Right hindlimb (tissue), 1 donor: ENCODE results near the gene MRPL28.
"Not testable (repeated sequence)": the region's sequence is repeated elsewhere in the genome, so short reads cannot be mapped to it uniquely, and the experiment has no call there.

Source experiments
- DNase-seq: peaks from one replicate; pipeline ENCODE4 v3.0.0-alpha.2; 2018

The MRPL28 gene

DNA sequence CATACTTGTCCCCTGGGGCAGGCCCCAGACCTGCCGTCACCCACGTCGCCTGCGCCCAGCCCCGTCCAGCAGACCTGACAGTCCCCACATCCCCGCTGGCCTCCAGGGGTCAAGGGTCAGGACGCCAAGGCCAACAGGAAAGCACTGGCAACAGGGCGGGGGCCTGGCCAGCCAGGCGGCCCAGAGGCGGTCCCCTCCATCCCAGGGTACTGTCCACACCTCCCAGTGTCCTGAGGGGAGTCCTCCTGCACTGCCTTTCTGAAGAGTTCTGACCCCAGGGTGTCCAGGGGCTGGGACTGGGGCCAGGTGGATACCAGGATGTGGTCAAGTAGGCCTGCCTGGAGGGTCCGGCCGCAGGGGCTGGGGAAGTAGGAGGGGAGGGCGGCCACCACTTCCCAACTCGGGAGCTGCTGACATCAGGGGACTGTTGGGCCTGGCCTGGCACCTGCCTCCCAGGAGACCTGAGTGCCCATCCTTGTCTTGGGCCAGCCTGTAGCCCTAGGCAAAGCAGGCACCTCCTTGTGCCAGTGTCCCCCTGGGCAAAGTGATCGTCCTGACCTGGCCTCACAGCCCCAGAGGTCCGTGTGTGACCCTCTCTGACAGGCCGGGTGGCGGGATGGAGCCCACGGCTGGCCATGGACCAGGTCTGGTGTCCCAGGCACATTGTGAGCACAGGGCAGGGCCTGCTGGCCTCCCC lies 11.1 kb downstream of the MRPL28 start:
- no peak for DNase-seq

DNA sequence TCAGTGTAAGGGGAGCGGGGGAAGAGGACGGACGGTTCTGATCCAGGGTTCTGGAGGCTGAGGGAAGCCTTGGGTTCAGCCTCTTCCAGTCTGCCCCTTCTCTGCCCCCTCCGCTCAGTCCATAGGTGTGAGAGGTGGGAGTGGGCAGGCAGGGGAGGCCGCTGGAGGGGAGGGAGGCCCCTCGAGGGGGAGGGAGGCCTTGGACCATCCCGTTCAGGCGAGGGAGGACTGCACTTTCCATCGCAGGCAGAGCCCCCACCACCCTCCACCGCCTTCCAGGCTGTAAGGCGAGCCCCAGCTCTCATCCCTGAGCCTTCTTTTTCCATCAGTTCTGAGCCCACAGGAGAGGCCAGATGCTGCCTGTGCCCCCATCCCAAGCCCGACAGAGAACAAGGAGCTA lies 13.6 kb downstream of the MRPL28 start:
- DNase-seq: no peak

DNA sequence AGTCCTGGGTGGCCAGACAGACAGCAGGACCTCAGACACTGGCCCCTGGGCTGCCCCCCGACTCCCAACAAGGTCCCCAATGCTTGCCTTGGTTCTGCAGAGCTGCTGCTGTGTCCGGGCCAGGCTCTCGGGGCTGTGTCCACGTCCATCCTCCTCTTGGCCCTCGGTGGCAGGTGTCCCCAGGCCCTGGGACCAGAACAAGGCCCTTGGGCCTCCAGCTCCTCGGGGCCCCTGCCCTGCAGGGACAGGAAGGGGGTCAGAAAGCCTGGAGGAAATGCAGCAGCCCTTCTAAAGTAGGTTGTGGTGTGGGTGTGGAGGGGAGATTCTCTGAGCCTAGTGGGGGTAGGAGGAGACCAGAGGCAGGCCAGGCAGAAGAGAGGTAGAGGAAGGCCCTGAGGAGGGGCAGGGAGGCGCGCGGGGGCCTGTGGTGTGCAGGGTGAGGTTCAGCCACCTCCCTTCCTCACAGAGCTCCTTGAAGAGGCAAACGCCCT lies 15.3 kb downstream of the MRPL28 start:
- DNase-seq: no peak

DNA sequence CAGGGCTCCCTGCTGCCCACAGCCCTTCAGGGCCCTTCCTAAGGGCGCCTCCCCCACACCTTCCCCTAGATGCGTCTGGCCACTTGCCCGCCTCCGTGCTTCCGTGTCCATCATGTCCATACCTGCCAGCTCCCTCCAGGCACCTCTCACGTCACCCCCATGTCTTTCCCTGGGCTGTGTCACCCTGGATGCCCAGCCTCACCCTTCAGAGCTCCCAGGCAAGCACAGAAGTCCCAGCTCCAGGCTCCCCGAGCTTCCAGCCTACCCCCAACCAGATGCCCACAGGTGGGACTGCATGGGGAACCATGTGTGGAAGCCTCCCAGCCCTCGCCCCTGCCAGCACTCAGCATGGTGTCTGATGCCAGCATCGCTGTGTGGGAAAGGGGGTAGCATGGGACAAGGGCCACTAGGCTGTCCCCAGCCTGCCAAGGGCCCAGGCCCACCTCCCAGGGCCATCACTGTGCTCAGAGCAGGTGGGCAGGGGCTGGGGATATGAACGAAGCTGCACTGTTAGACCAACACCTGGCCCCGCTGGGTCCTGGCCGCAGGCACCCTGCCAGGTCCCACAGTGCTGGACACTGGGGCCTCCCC lies 16.0 kb downstream of the MRPL28 start:
- DNase-seq: peak; percentile 27

DNA sequence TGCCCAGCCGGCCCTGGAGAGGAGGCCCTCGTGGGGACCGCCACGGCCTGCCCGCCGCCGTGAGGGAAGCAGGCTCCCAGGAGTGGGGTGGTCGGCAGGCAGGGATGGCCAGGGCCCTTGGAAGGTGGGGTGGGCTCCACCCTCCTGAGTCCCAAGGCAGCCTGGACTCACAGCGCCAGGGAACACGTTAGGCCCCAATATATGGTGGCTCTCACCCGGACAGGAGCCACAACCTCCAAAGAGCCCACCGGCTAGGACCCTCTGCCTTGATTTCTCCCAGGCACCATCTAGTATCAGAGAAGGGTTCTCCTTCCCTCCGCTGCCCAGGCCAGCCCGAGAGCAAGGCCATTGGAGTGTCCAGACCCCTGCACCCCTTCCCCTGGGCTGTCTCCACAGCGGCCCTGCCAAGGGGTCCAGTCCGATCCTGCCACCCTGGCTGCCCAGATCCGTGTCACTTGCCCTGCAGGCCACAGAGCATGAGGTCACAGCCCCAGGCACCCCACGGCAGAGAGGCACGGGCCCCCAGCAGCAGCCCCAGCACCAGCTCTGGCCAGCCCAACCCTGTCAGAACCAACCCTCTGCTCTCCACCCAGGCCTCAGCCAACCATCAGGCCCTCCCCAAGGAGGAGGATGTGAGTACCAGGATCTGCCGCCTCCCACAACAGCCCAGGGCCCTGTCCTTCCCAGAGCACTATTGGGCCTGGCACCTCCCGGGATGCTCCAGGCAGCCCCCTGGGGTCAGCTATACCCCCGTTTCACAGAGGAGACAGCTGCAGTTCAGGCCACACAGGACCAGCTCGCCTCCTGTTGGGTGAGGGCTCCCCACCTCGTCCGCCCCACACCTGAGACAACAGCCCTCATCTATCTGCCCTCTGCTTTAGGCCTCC lies 16.7 kb downstream of the MRPL28 start:
- DNase-seq: peak; percentile 30

DNA sequence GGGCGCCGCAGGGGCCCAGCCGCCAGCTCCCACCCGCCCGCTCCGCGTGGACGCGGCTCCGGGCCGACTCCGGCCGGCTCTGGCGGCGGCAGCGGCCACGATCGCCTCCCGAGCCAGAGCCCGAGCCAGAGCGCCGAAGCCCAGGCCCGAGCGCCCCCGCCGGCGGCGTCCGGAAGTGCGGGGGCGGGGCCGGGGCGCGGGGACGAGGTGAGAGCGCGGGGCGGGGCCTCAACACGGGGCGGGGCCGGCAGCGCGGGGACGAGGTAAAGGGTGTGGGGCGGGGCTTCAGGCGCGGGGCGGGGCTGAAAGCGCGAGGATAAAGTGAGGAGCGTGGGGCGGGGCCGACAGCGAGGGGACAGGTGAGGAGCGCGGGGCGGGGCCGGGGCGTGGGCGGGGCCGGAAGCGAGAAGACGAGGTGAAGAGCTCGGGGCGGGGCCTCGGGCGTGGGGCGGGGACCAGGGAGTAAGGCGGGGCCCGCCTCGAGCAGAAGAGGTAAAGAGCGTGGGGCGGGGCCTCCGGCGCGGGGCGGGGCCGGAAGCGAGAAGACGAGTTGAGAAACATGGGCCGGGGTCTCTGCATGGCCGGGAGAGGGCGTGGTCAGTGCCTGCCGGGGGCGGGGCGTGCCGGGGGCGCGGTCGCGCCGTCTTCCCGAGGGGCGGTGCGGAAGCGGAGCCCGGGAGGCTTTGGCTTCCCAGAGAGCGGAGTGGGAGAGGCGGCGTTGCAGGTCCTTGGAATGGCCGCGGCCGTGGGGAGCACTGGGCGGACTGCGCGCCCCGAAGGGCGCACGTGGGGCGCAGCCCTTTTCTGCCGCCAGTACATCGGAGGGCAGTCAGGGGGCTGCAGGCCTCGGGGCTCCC lies 17.6 kb downstream of the MRPL28 start, which contains the start of gene AXIN1:
Gene AXIN1, minus strand, starts transcription at position 177 of the 857 bp plus-strand sequence. CDS start 5,698 bp downstream, outside the sequence.
- peak; percentile 95 for DNase-seq

DNA sequence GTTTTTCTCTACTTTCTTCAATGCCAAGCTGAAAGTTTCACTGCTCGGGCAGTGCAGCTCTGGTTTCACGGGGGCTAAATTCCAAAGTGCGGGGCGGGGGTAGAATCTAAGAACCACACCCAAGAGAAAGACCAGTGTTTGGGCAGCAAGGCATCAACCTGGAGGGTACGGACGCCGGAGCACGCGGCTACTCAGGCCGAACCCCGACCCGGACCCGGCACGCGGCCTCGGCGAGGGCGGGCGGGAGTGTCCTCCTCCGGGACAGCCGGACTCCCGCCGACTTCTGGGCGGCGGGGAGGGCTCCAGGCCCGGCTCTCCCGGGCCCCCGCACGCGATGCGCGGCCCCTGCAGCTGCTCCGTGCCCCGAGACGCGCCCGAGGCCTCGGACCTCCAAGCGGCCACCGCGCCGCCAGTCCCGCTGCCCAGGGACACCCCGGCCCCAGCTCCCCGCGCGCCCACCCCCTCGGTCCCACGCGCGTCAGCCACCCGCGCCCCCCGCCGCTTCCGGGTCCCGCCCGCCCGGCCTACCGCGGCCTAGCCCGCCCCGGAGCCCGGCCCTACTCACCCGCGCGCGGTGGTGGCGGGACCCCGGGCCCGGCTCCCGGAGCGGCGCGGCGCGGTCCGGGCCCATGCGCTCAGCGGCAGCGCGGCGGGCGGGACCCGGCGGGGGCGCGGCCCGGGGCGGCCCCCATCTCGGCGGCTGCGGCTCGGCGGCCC lies 18.4 kb downstream of the MRPL28 start:
- peak; percentile 41 for DNase-seq

DNA sequence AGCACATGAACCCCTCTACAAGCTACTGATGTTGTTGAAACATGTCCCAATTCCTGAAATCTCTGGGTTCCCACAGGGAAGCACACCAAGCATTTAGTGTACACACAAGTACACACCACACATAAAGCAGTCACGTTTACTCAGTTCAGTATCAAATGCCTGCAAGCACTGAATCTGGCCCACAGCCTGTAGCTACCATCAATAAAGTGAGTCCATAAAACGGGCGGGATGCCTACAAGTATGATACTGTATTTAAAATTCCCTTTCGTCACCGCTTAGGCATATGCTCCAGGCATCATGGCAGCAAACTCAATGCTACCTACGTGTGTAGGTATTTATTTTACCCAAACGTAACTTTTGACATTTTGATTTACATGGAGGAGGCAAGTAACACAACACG lies 20.1 kb downstream of the MRPL28 start:
- no peak for DNase-seq

DNA sequence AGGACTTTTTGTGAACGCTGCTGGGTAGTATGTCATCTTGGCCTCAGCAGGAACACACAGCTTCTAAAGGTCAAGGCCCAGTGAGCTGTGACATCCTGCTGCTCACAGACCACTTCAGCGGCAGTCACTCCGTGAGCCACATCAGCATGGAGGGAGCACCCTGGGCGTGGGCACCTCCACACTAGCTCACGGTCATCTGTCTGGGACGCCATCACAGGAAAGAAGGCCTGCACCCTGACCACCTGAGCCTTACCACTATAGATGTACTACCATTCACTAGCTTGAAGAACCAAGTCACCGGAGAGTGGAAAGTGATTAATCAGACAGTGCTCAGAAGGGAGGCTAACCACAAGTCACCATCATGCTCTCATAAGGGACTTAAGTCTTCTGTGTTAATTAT lies 21.1 kb downstream of the MRPL28 start:
- no peak for DNase-seq

DNA sequence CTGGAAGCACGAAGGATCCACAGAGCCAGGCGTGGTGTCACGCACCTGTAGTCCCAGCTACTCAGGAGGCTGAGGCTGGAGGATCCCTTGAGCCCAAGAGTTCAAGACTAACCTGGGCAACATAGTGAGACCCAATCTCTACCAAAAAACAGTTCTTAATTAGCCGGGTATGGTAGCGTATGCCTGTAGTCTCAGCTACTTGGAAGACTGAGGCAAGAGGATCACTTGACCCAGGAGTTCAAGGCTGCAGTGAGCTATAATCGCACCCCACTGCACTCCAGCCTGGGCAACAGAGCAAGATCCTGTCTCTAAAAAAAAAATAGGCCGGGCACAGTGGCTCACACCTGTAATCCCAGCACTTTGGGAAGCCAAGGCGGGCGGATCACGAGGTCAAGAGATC lies 21.8 kb downstream of the MRPL28 start:
- not testable (repeated sequence) for DNase-seq

DNA sequence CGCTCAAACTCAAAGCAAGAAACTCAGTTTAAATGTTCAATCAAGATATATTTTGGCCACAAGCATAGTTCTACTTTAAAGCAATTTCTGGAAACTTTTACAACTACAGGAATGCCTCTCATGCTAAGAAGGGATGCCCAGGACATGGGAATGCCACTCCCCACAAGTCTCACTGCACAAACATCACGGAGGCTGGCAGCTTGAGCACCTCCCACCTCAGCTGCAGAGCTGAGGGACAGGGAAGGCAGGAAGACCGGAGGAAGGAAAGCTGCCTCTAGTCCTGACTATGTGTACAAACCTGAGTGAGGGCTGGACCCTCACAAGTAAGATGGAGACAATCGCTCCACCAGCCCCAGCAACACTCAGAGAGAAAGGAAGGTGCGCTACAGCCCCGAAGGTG lies 23.1 kb downstream of the MRPL28 start:
- no peak for DNase-seq

DNA sequence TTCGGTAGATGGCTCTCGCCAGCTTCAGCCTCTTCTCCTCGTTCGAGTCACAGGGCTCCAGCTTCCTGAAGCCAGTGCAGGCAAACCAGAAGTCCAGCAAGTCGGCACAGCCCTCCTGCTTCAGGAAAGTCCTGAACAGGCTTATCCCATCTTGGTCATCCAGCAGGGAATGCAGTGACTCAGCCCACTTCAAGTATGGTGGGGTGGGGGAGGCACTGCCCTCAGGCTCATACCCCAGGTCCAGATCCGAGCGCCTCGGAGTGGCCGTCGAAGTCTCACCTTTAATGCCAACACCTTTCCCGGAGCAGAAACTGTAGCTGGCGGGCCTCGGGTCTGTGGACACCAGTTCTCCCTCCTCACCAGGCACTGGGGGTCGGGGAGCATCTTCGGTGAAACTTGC lies 23.8 kb downstream of the MRPL28 start:
- DNase-seq: no peak

DNA sequence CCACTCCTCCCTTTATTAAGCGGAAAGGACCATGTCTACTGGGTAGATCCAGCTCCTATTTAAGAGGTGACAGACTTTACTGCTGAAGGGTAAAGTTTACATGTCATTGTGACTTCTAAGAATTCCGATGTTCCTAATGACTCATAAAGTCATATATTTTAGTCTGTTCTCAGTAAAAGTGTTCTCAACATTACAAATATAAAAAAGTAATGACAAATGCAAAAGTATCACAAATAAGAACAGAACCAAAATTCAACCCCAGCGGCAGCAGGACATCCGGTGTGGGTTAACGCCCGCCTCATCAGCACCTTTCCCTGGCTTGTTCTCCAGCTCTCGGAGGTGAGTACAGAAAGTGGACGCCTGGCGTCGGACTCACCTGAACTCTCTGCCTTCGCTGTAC lies 24.6 kb downstream of the MRPL28 start:
- no peak for DNase-seq

DNA sequence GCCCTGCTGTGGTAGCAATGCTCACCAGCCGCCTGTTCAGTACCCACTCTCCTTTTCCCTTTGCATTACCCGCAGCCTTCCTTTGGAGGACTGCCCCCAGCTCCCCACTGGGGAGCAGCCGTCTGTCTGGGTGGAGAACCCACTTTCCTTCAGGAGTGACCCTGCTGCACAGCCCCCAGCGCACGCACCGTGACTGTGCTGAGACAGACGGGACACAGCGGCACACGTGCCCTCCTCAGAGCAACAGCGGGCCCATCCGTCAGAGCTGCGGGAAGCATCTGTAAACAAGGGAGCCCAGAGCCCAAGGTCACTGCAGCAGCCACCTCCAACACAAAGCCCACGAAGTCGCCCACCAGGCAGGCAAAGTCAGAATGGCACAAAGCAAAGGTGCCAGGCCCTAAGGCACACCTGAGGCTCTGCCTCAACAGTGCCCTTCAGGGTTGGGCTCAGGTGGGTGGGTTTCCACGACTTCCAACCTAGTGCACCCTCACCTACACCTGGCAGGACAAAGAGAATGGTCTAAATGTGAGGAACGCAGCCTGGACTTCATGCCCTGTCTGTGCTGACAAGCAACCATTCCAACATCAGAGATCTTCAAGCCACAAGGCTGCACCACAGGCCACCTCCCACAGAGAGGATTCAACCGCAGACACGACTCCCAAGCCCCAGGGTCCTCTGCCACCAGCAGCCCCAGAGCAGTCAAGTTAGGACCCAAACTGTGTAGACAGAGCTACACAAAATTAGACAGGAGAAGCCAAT lies 27.7 kb downstream of the MRPL28 start:
- DNase-seq: no peak

DNA sequence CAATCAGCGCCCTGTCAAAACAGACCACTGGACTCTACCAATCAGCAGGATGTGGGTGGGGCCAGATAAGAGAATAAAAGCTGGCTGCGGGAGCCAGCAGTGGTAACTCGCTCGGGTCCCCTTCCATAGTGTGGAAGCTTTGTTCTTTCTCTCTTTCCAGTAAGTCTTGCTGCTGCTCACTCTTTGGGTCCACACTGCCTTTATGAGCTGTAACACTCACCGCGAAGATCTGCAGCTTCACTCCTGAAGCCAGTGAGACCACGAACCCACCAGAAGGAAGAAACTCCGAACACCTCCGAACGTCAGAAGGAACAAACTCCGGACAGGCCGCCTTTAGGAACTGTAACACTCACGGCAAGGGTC lies 28.4 kb downstream of the MRPL28 start:
- DNase-seq: not testable (repeated sequence)

DNA sequence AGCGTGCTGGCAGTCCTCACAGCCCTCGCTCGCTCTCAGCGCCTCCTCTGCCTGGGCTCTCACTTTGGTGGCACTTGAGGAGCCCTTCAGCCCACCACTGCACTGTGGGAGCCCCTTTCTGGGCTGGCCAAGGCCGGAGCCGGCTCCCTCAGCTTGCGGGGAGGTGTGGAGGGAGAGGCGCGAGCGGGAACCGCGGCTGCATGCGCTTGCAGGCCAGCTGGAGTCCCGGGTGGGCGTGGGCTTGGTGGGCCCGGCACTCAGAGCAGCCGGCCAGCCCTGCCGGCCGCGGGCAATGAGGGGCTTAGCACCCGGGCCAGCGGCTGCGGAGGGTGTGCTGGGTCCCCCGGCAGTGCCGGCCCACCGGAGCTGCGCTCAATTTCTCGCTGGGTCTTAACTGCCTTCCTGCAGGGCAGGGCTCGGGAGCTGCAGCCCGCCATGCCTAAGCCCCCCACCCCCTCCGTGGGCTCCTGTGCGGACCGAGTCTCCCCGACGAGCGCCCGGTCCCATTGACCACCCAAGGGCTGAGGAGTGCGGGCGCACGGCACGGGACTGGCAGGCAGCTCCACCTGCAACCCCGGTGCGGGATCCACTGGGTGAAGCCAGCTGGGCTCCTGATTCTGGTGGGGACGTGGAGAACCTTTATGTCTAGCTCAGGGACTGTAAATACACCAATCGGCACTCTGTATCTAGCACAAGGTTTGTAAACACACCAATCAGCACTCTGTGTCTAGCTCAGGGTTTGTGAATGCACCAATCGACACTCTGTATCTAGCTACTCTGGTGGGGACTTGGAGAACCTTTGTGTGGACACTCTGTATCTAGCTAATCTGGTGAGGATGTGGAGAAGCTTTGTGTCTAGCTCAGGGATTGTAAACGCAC lies 29.0 kb downstream of the MRPL28 start:
- not testable (repeated sequence) for DNase-seq

DNA sequence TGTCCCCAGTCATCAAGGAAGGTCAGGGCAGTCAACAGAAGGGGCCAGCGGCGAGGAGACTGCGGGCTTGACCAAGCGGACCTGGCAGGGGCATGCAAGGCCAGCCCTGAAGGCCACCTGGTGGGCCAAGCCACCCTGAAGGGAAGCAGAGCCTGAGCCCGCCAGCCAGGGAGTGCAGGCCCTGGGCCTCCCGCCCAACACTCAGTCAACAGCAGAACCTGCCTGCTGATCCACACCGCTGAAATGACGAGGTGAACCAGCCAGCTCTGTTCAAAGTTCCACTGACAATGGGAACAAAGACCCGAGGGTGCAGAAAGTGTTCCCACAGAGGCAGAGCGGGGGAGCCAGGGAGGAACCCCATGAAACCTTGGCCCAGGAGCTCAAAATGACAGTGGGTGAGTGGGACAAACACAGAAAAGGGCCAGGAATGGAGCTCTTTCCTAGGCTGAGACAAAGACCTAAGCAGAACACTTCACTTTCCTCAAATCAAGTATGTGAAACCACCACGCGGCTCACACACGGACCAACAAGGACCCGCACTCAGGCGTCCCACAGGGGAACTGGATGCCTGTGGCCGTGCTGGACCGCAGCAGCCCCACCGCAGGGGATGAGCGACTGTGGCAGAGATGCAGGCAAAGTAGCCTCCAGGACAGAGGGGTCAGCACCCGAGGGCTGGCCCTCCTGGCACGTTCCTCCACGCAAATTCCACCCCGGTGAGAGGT lies 29.8 kb downstream of the MRPL28 start:
- no peak for DNase-seq

DNA sequence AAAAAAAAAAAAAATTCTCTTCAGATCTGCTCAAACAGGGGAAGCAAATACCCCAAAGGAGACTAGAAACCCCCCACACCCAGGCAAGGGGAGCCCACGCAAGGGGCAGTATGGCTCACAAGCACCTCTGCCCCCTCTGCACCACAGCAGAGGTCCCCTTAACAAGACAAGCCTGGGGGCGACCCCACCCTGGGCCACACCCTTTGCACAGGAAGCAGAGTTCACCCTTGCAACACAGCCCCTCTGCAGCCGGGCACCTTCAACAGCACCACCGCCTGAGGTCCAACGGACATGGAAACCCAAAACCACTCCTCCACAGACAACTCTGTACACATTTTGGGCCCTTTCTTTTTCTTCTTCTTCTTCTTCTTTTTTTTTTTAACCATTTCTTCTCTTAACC lies 30.7 kb downstream of the MRPL28 start:
- no peak for DNase-seq

DNA sequence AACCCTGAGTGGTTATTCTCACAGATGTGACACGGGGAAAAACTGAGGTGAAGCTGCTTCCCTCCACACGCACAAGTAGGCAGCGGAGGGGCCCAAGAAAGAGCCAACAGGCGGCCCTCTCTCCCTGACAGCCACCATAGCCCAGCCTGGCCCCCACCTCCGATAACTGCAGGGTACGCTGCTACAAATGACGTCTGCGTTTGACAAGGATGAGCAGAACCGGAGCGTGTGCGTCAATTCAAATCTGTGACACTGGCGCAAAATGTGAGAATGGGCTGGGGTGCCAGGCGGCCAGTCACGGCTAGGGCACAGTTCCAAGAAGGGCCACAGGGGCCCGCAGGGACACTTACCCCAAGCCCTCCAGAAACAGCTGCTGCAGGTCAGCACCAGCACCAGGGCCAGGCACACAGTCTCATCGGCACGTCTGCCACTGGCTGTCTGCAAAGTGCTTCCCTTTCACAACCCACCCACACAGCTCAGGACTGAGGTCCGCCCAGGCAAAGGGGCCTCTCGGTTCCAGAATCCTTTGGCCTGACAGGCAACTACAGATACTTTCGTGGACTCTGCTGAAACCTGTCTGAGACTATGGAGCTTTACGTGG lies 32.3 kb downstream of the MRPL28 start:
- no peak for DNase-seq
